HG03460 (cell line): ENCODE data around the gene HNRNPA3.
"Not testable (repeated sequence)": the region's sequence is repeated elsewhere in the genome, so short reads cannot be mapped to it uniquely, and the experiment has no call there.

ENCODE experiments used
- ATAC-seq: cut with Tn5 transposase; IDR thresholded peaks from one replicate; pipeline ENCODE4 v1.9.1; 2021; ENCODE audit not compliant: unreplicated experiment

HNRNPA3 gene

DNA sequence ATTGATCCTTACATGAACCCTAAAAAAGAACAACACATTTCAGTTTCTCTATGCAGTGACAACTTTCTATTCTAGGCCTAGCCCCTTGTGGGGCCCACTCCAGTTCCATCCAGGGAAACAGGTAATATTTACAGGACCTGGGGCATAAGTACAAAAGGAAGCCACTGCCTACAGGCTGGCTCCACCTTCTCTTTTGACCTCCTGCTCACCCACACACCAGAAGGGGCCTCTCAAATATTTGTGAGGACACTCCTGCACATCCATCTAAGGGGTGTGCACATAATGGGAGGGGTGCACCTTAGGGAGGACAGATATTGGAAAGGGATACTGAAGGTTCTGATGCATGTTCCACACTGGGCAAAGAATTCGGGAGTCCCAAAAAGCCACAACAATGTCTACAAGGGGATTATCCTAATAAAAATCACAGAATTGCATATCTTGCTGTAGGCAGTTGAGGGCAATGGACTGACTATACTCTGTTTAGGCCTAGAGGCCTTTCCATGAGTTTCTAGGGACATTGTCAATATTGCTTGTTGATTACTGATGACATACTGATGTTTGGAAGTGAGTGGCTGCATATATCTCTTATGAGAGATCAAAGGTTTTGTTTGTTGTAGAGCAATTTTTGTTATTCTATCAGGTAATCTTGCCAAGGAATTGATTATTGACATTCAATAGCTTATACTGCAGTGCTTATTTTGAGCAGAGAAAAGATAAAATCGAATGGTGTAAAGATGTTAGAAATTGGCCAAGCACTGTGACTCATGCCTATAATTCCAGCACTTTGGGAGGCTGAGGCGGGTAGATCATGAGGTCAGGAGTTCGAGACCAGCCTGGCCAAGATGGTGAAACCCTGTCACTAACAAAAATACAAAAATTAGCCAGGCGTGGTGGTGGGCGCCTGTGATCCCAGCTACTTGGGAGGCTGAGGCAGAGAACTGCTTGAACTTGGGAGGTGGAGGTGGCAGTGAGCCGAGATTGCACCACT lies 23.8 kb upstream of the HNRNPA3 start:
- no peak for ATAC-seq

DNA sequence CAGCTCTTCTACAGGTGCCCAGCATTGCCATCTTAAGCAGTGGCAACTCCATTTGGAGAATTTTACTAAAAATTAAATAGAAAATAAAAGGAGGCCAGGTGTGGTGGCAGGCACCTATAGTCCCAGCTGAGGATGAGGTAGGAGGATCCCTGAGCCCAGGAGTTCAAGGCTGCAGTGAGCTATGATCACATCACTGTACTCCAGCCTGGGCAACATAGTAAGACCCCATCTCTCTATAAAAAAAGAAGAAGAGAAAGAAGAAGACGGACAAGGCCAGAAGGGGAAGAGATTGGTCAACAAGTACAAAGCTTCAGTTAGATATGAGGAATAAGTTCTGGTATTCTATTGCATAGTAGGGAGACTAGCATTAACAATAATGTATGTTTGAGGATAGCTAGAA lies 21.7 kb upstream of the HNRNPA3 start:
- ATAC-seq = no peak

DNA sequence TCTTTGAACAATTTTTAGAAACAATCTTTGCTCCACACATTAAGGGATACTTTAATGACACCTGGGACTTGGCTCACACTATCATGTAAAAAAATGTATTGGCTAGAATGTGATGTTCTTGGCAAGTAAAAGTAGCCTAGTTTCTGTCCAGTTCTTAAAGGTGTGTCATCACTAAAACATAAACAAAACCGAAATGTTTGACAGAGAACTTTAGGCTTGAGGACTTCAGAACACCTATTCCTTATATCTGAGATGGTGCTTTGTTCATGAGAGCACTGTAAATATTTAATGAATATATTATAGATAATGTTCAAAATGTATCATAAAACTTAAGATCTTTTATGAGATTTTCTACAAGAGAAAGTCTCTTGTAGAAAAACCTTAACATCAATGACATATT lies 19.8 kb upstream of the HNRNPA3 start:
- no peak for ATAC-seq

DNA sequence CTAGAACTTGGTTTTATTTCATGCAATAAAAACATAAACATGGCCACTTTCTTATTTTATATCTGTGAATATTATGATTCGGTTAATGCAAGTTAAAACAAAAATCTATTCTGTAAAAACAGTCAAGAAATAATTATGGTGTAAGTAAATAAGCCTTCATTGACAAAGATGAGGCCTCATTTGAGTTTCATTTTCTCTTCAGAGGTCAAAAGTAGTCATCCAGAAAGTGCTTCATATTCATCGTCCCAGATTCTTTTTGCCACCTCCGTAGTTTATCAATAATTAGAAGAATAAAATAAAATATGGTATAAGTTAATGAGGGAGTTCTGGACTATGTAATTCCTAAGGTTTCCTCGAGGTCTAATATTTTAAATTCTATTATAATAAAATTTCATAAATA lies 19.4 kb upstream of the HNRNPA3 start:
- peak; percentile 49 for ATAC-seq

DNA sequence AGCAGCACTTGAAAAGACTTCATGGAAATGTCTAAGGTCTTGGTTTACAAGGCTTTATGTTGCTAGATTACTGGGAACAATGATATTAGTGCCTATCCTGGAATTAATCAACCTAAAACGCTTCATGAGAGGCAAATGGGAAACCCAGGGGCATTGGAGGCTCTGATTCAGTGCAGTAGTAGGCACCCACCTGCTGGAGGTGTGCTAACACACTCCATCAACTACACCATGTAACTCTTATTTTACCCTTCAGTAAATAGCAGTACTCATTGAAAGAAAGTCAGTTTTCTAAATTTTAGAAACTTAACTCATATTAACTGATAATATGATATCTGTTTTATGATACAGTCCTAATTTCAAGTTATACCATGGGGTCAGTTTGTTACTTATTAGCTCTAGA lies 17.4 kb upstream of the HNRNPA3 start:
- ATAC-seq = no peak

DNA sequence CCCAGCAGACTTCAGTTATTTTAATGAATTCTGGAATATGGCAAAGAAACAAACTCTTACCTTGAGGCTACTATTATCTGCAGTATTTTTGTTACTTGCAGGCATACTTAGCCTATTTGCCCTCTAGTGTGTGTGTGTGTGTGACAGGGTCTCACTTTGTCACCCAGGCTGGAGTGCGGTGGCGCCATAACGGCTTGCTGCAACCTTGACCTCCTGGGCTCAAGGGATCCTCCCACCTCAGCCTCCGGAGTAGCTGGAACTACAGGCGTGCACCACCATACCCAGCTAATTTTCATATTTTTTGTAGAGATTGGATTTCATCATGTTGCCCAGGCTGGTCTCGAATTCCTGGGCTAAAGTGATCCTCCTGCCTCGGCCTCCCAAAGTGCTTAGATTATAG lies 12.2 kb upstream of the HNRNPA3 start:
- not testable (repeated sequence) for ATAC-seq

DNA sequence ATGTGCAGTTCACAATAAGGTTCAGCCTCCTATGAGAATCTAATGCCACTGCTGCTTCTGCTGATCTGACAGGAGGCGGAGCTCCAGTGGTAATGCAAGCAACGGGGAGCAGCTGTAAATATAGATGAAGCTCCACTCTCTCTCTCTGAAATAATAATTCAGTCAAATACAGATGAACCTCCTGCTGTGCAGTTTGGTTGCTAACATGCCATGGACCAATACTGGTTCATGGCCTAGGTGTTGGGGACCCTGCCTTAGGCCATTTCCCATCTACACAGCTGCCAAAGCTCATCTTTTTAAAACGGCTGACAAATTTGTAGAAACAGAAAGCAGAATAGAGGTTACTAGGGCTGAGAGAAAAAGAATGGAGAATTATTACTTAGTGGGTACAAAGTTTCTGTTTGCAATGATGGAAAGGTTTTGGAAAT lies 10.7 kb upstream of the HNRNPA3 start:
- ATAC-seq = no peak

DNA sequence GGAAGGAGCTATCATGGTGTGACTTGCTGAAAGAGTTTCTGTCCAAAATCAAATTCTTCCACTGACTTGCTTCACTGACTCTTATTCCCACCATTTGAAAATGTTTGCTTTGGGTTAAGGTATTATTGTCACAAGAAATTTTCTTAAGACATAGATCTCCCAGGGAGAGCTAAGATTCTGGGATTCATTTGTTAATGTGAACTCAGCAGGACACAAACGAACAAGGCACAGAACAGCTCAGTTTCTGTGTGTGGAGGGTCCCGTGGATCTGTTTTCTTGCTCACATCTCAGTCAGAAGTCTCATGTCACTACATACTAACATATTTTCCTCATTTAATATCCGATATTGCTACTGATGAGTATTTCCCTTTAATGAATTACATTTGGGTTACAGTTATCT lies 8.2 kb upstream of the HNRNPA3 start:
- ATAC-seq = no peak

DNA sequence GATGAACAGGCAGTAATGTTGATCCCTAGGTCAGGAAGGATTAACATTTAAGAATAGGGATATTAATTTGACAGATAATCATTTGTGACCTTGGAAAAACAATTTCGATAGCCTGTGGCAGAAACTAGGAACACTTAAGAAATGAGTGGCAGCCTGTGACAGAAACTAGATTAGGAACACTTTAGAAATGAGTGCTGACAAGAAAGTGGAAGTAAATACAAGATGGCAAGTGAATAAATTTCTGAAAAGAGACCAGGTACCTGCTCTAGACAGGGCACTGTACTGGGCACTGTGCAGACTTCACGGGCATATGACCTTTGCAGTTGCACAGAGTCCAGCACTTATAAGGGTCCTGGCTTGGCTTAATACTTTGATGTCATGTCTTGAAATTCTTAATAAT lies 5.5 kb upstream of the HNRNPA3 start:
- ATAC-seq = peak; percentile 73

DNA sequence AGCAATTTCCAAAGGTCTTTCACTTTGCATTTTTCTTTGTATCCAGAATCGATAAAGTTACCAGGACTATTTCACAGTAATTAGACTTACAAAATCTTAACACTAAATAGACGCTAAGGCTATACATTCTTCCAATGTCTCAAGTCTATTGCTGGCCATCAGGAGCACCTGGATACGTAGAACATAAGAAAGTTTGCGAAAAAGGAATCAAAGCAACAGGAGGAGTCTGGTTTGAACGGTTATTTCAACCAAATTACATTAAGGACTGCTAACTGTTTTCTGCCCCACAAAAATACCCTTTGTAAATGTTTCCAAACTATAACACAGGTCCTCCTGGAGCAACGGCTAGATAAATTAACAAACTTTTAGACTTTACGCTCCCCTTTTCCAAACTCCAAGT lies 1.4 kb upstream of the HNRNPA3 start:
- ATAC-seq = no peak

DNA sequence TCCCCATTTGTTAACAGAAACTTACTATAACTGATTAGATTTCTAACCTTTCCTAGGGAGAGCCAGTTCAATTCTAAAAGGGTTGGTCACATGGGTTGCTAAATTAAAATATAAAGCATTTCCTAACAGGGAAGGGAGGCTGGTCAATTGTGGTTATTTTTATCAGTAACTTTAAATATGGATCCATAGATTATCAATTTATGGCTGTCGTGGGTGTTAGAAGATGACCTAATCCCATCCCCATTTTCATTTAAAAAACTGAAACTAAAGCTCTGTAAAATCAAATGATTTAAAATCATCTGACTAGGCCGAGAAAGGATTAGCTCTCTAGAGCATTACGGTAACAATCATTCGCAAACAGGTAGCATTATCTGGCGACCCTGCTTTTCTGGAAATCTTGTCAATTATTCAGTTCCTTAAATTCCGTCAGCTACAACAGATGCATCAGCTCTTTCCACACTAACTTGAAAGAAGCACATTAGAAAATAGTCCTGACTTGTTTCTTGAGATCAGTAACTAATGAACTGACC lies 953 bp upstream of the HNRNPA3 start:
- ATAC-seq = no peak

DNA sequence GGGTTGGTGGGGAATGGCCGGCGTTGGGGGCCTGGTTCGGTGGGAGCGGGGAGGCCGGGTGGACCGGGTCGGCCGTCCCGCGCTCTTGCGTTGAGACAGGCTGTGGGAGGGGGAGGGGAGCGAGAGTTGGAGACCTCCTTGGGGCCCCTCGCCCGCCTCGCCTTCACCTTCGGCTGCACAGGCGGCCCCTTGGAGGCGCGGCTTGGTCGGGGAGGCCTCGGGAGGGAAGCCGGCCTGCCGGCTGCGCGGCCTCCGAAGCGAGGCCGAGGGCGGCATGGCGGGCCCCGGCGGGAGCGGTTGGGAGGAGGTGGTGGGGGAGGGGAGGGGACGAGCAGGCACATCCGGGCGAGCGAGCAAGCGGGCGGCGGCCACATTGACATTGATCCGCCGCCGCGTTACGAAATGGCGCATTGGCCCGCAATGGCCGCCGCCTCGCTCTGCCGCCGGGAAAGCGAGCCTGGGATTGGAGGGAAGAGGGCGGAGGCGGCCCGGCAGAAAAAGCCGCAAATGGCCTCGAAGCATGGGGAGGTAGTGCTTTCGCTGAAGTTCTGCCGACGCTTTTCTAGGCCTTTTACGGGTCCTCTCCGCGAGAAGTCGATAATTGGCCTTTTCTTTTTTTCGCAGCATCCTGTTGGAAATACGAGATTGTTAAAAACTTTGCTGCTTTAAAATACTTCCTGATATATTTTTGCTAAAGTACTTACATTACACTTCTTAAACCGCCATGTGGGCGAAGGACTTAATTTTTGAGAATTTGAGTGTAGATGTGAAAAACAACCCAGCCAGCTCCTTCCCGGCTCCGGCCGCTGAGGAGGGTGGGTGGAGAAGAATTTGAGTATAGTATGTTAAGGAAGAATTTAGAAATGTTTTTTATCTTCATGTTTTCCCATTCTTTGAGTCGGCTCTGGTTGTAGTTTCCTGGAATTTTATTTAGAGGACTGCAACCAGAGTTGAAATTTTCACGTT lies 580 bp downstream of the HNRNPA3 start:
- ATAC-seq = peak; percentile 48

DNA sequence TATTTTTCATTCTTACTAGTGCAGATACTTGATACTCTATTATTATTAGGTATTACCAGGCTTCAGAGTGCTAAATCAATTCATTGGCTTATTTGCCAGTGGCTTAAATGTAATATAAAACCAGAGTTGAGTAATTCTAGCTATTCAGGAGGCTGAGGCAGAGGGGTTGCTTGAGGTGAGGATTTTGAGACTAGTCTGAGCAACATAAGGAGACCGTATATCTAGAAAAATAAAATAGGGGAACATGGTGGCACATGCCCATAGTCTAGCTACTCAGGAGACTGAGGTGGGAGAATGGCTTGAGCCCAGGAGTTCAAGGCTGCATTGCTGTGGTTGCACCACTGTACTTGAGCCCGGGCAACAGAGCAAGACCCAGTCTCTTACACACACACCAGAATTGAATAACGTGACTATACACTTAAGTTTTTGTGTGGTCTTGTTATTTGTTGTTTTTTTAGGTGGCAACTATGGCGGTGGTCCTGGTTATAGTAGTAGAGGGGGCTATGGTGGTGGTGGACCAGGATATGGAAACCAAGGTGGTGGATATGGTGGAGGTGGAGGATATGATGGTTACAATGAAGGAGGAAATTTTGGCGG lies 4.8 kb downstream of the HNRNPA3 start:
- ATAC-seq = no peak

DNA sequence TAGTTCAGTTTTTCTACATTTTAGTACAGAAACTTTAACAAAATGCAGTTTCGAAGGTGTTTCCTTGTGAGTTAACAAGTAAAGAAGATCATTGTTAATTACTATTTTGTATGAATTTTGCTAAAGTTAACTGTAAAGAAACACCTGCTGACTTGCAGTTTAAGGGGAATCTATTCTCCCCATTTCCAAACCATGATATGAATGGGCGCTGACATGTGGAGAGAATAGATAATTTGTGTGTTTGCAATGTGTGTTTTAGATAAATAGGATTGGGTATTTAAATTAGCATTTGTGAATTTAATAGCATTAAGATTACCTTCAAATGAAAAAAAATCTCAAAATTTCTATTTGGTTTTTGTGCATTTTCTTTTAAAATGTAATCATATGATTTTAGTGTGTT lies 7.2 kb downstream of the HNRNPA3 start:
- ATAC-seq = not testable (repeated sequence)

DNA sequence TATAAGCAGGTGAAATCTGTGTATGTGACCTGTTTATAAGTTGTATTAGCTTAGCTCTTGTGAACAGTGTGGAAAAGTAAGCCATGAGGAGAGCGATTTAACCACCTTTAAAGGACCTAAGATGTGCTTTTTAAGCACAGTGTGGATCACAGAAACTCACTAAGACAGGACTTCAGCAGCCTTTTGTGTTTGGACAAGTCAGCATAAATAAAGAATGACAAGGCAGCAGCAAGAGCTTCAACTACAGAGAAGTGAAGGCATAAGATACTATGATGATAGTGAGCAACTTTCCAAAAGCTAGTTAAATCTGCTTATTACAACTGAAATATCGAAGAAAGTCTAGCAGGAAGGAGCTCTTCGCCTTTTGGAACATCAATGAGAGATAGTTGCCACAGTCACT lies 8.9 kb downstream of the HNRNPA3 start:
- ATAC-seq = no peak

DNA sequence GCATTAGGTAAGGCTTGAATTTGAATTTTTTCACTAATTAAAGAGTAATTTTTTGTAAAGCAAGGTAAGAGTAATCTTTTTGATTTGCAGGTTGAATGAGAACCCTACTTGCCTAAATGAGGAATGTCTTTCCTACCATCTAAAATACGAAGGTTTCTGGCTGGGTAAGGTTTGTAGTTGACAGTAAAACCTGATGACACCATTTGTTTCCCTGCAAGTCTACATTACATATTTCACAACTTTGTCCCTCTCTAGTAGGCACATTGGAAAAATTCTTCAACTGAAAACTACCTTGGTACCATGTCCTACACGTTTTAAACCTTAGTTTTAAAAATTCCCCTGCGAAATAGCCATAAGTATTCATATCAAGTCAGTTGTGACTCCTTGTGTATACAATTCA lies 9.4 kb downstream of the HNRNPA3 start:
- ATAC-seq = no peak

DNA sequence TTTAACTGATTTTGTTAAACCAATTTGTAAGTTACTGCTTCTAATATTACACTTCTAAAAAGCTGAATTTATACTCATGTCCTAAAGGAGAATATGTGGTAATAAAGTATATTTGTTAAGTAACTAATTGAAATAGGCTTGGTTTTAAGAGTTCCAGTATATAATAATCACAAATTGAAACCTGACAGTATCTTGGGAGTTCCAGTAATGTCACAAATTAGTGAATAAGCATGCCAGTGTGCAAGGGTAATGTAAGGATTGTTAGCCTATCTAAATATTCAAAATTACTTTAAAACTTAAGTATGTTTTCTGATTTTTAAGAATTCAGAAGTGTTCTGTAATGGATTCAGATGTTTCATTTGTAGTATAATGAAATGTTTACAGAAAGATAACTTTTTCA lies 10.8 kb downstream of the HNRNPA3 start:
- ATAC-seq = not testable (repeated sequence)

DNA sequence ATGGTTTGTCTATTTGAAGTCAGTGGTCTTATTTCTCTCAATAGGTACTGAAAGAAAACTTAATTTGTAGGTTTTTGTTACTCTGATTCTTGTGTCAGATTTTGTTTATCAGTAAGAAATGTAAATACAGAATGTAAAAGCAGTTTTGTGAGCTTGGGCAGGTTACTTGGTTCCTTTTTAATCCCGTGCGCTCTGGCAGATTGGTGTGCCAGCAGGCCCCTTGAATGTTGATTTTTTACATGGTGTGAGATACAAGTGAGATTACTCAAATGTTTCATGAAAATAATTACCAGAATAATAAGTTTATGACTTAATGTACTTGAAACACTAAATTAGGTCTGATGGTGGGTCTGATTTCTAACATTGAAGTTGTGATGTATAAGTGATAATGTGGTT lies 13.4 kb downstream of the HNRNPA3 start:
- ATAC-seq = no peak

DNA sequence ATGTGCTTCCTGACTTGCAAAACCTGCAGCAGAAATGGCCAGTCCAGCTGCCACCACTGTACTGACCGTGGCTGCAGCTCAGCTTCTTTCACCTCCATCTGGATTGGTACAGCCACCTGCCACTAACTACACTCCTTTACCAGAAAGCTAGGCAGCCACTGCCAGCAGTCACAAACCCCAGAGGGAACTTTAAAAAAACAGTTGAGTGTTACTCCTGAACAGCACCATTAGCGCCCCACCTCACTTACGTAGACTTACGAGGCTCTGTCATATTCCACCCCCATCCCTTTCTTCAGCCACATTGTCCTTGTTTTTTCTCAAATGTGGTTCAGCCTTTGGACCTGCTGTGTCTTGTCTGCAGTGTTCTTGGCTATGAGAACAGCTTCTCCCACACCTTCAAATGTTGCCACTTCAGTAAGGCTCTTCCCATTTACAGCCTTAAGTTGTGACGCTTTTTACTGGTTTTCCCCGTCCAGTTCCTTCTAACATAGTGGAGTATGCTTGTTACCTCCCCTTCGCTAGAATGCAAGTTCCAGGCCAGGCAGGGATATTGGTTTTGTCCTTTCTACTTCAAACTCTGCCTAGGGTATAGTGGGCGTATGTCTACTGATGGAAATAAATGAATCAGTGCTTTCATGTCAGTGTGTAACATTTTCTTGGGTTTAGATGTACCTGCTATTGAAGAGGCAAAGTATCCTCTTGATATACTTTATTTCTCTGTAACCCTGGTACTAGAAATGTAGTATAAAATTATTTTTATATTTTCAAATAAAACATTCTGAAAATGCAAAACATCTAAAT lies 17.0 kb downstream of the HNRNPA3 start:
- no peak for ATAC-seq

DNA sequence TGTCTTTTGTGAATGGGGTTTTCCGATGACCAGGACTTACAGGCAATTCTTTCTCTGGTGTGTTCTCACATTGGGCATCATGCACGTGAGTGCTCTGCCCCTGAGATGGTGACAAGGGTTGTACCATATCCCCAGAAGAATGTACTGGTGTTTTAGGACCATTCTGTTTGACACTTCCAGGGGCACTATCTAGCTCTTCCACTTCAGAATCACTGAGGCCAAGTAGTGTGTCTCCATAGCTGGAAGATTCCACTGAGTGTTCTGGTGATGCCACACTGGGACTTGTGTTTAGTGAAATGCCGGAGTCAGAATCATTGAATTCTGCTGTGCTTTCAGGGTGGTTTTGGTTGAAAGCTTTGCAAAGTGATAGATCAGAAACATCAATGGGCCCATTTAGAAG lies 18.7 kb downstream of the HNRNPA3 start:
- no peak for ATAC-seq
